Measurements from ENCODE around the gene KPNB1.

The KPNB1 gene

DNA sequence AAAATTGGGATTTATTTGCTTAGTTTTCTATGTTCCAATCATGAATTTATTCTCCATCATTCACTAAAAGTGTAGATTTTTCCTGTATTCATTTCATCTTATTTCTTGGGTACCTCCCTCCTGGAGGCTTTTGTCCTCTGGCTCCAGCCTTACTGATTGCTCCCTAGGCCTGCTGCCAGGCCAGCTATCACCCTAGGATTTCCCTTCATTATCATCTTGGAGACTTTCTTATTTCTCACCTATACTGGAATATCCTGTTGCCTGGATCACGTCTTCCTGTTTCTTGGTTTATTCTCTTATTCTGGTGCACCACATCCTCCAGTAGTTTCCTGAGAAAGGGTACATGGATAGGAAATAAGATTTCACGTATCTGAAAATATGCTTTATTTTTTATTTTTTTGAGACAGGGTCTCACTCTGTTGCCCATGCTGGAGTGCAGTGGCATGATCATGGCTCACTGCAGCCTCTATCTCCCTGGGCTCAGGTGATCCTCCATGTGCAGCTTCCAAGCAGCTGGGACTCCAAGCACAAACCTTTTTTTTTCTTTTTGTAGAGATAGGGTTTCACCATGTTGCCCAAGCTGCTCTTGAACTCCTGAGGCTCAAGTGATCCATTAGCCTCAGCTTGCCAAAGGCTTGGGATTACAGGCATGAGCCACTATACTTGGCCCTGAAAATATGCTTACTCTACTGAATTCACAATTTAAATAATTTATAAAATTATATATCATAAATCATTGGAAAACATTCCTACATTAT lies 13.3 kb upstream of the KPNB1 start:
- no peak for DNase-seq (ENCODE audit: extremely low read depth, low read depth)

DNA sequence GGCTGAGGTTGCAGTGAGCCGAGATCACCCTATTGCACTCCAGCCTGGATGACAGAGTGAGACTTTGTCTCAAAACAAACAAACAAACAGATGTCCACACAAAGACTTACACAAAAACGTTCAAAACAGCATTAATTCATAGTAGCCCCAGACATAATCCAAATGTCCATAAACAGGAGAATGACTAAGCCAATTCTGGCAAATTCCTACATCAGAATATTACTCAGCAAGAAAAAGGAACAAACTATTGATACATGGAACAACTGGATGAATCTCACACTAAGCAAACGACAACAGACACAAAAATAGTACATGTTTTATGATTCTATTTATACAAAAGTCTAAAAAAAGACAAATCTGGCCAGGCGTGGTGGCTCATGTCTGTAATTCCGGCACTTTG lies 10.8 kb upstream of the KPNB1 start:
- no peak for DNase-seq (ENCODE audit: extremely low read depth, low read depth)
- TF ChIP-seq, protein P1, sequence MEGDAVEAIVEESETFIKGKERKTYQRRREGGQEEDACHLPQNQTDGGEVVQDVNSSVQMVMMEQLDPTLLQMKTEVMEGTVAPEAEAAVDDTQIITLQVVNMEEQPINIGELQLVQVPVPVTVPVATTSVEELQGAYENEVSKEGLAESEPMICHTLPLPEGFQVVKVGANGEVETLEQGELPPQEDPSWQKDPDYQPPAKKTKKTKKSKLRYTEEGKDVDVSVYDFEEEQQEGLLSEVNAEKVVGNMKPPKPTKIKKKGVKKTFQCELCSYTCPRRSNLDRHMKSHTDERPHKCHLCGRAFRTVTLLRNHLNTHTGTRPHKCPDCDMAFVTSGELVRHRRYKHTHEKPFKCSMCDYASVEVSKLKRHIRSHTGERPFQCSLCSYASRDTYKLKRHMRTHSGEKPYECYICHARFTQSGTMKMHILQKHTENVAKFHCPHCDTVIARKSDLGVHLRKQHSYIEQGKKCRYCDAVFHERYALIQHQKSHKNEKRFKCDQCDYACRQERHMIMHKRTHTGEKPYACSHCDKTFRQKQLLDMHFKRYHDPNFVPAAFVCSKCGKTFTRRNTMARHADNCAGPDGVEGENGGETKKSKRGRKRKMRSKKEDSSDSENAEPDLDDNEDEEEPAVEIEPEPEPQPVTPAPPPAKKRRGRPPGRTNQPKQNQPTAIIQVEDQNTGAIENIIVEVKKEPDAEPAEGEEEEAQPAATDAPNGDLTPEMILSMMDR (IDR thresholded peaks at IDR 0.05; ENCODE audit: low read depth, low read length): no peak

More for the DNA sequence above, 13.3 kb upstream of the KPNB1 start:
- TF ChIP-seq, protein P1 (IDR thresholded peaks at IDR 0.05; ENCODE audit: low read depth, low read length): no peak

DNA sequence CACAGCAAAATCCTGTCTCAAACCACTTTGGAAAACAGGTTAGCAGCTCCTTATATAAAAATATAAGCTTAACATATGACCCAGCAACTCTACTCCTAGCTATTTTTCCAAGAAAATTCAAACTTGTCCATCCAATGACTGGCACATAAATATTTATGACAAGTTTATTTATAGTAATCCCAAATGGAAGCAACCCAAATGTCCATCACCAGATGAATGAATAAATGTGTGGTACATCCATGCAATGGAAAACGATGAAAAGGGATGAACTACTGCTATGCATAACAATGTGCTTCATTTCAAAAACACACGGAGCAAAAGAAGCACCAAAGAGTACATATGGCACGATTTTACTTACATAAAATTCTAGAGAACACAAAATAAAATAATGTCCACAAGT lies 9.6 kb upstream of the KPNB1 start:
- DNase-seq (ENCODE audit: extremely low read depth, low read depth): no peak
- TF ChIP-seq, protein P1 (IDR thresholded peaks at IDR 0.05; ENCODE audit: low read depth, low read length): no peak

DNA sequence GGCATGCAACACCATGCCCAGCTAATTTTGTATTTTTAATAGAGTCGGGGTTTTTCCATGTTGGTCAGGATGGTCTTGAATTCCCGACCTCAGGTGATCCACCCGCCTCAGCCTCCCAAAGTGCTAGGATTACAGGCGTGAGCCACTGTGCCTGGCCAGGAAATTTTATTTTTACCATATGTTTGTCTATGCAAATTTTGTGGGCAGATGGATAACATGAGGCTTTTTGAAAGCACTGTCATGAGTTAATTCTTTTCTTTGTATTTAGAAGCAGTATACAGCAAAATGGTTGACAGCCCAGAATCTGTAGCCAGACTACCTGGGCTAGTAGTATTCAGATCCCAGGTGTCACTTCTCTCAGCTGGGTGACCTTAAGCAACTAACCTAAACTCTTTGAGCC lies 8.5 kb upstream of the KPNB1 start:
- DNase-seq (ENCODE audit: extremely low read depth, low read depth): no peak
- TF ChIP-seq, protein P1 (IDR thresholded peaks at IDR 0.05; ENCODE audit: low read depth, low read length): no peak

DNA sequence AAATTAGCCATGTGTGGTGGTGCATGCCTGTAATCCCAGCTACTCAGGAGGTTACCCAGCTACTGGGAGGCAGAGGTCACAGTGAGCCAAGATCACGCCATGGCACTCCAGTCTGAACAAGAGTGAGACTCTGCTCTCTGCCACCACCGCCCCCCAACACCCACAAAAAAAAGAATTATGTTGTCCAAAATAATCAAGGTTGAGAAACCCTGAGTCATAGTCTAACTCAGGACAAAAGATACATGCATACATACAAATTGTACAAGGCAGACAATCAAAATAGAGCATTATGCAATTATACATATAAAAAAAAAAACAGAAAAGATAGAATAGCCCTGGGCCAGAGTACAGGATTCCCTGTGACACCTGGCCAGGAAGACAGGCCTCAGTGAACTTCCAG lies 6.6 kb upstream of the KPNB1 start:
- no peak for DNase-seq (ENCODE audit: extremely low read depth, low read depth)
- TF ChIP-seq, protein P1 (IDR thresholded peaks at IDR 0.05; ENCODE audit: low read depth, low read length): no peak

DNA sequence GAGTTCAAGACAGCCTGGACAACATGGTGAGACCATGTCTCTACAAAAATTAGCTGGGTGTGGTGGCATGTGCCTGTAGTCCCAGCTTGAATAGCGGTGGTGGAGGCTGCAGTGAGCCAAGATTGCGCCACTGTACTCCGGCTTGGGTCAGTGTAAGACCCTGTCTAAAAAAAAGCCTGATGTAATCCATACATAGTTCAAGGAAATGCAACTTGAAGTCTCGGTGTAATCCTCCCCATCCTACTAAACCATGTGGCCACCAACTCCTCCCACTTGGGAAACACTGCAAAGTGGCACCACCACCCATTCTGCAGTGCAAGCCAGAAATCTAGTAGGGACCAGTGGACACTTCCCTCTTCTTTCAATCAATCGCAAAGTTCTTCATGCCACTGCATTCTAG lies 5.4 kb upstream of the KPNB1 start:
- TF ChIP-seq, protein P1 (IDR thresholded peaks at IDR 0.05; ENCODE audit: low read depth, low read length): no peak
- DNase-seq (ENCODE audit: extremely low read depth, low read depth): no peak

DNA sequence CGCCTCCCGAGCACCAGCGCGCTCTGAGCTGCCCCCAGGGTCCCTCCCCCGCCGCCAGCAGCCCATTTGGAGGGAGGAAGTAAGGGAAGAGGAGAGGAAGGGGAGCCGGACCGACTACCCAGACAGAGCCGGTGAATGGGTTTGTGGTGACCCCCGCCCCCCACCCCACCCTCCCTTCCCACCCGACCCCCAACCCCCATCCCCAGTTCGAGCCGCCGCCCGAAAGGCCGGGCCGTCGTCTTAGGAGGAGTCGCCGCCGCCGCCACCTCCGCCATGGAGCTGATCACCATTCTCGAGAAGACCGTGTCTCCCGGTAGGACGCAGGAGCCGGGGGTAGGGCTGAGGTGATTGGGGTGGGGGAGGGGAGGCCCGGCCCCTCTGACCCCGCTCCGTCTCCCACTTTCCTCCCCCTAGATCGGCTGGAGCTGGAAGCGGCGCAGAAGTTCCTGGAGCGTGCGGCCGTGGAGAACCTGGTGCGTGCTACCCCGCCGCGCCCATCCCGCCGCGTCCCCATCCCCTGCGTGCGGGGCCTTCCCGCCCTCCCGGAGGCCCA lies 329 bp downstream of the KPNB1 start:
- no peak for DNase-seq (ENCODE audit: extremely low read depth, low read depth)
- TF ChIP-seq, protein P1 (IDR thresholded peaks at IDR 0.05; ENCODE audit: low read depth, low read length): no peak

All from AG09319 (cell line).